IMR-90 (cell line): Measurements from ENCODE around the gene THPO. TPM values are rescaled to one million over a fixed set of nuclear protein-coding genes. Genes with fewer than 3 reads are reported as not detected.

Experiments
- ATAC-seq: fragments of 200-7000 bp; cut with Tn5 transposase; 2 replicates; pipeline ENCODE4 v1.9.1; 2020; ENCODE audit warnings: low read depth, mild to moderate bottlenecking, moderate library complexity
- BruUV-seq: library from RNA; stranded (reverse); fragments of 400-500 nt; replicated peaks from 2 replicates; lab custom pipeline; 2021; lab: Mats Ljungman, UMichigan
- CTCF ChIA-PET: fragments of 300-600 bp; formaldehyde crosslinking; extraction: SDS; loops from one replicate; lab custom pipeline; 2021; ENCODE audit warnings: antibody characterized with exemption; lab: Yijun Ruan, JAX
- POLR2A ChIA-PET: fragments of 300-600 bp; sonication (Branson Sonifier 250); formaldehyde crosslinking; loops from one replicate; lab custom pipeline; 2022; ENCODE audit warnings: antibody characterized with exemption; ENCODE audit not compliant: unreplicated experiment; lab: Charles Lee
- DNase-seq: peaks from one replicate; pipeline ENCODE4 v3.0.0; 2013
- H2AFZ ChIP-seq: replicated peaks from 2 replicates; pipeline ENCODE3; 2013; ENCODE audit warnings: low read length, mild to moderate bottlenecking; ENCODE audit not compliant: poor library complexity
- H2AK5ac ChIP-seq: 2 replicates; pipeline ENCODE4 v1.6.1; 2013; ENCODE audit warnings: low read depth, low read length, inconsistent platforms
- H2AK9ac ChIP-seq: replicated peaks from 2 replicates; pipeline ENCODE3; 2013; ENCODE audit warnings: mild to moderate bottlenecking, low read depth, low read length, moderate library complexity; ENCODE audit not compliant: poor library complexity
- H2BK120ac ChIP-seq: 2 replicates; pipeline ENCODE4 v1.6.1; 2013; ENCODE audit warnings: low read depth, low read length, inconsistent platforms
- H2BK15ac ChIP-seq: 3 replicates; pipeline ENCODE4 v1.6.1; 2013; ENCODE audit warnings: low read depth, low read length, inconsistent platforms
- H2BK20ac ChIP-seq: 2 replicates; pipeline ENCODE4 v1.6.1; 2013; ENCODE audit warnings: low read depth, mild to moderate bottlenecking, inconsistent platforms, low read length, moderate library complexity
- H2BK5ac ChIP-seq: 2 replicates; pipeline ENCODE4 v1.6.1; 2013; ENCODE audit warnings: mild to moderate bottlenecking, low read depth, low read length, inconsistent platforms; ENCODE audit not compliant: poor library complexity, severe bottlenecking
- H3K14ac ChIP-seq: replicated peaks from 2 replicates; pipeline ENCODE4 v1.6.1; 2013; ENCODE audit warnings: low read depth, low read length, inconsistent platforms
- H3K18ac ChIP-seq: 2 replicates; pipeline ENCODE4 v1.6.1; 2013; ENCODE audit warnings: low read depth, low read length, control low read depth
- H3K23ac ChIP-seq: 2 replicates; pipeline ENCODE4 v1.6.1; 2013; ENCODE audit warnings: low read depth, low read length, inconsistent platforms
- H3K27ac ChIP-seq: 2 replicates; pipeline ENCODE4 v1.5.1; 2013; ENCODE audit warnings: mild to moderate bottlenecking, control low read depth, low read length; ENCODE audit not compliant: insufficient read depth
- H3K27me3 ChIP-seq: 2 replicates; pipeline ENCODE4 v1.6.1; 2013; ENCODE audit warnings: low read length; ENCODE audit not compliant: control insufficient read depth, insufficient read depth
- H3K36me3 ChIP-seq: 2 replicates; pipeline ENCODE4 v1.6.1; 2013; ENCODE audit warnings: low read length, mixed read lengths; ENCODE audit not compliant: control insufficient read depth, insufficient read depth
- H3K4ac ChIP-seq: 2 replicates; pipeline ENCODE4 v1.6.1; 2013; ENCODE audit warnings: low read depth, low read length, inconsistent platforms
- H3K4me1 ChIP-seq: 2 replicates; pipeline ENCODE4 v1.6.1; 2013; ENCODE audit warnings: low read length, mixed read lengths; ENCODE audit not compliant: control insufficient read depth, insufficient read depth
- H3K4me2 ChIP-seq: 2 replicates; pipeline ENCODE4 v1.6.1; 2013; ENCODE audit warnings: low read depth, mild to moderate bottlenecking, control low read depth, low read length, moderate library complexity
- H3K4me3 ChIP-seq: 2 replicates; pipeline ENCODE4 v1.5.1; 2013; ENCODE audit warnings: low read depth, mild to moderate bottlenecking, control low read depth, low read length, moderate library complexity; ENCODE audit not compliant: insufficient read depth
- H3K56ac ChIP-seq: 2 replicates; pipeline ENCODE4 v1.6.1; 2013; ENCODE audit warnings: low read length, inconsistent platforms; ENCODE audit not compliant: insufficient read depth; ENCODE audit errors: extremely low read depth
- H3K79me1 ChIP-seq, 2 experiments: 2 replicates each; pipeline ENCODE4 v1.6.1; 2013; ENCODE audit warnings: low read length in 2 of 2, inconsistent platforms in 1 of 2, low read depth in 1 of 2
- H3K9ac ChIP-seq: 2 replicates; pipeline ENCODE4 v1.6.1; 2013; ENCODE audit warnings: low read depth, low read length, control low read depth
- H3K9me1 ChIP-seq: 2 replicates; pipeline ENCODE4 v1.6.1; 2013; ENCODE audit warnings: low read length, inconsistent platforms; ENCODE audit not compliant: insufficient read depth
- H3K9me3 ChIP-seq: 2 replicates; pipeline ENCODE4 v1.6.1; 2013; ENCODE audit warnings: low read length; ENCODE audit not compliant: control insufficient read depth, insufficient read depth
- H4K20me1 ChIP-seq: 2 replicates; pipeline ENCODE4 v1.6.1; 2013; ENCODE audit warnings: low read length, inconsistent platforms; ENCODE audit not compliant: insufficient read depth
- H4K5ac ChIP-seq: 2 replicates; pipeline ENCODE4 v1.6.1; 2013; ENCODE audit warnings: mild to moderate bottlenecking, low read depth, low read length, control low read depth
- H4K8ac ChIP-seq, 2 experiments: 2 replicates each; pipeline ENCODE4 v1.6.1; 2013; ENCODE audit warnings: low read depth in 2 of 2, low read length in 2 of 2, control low read depth in 1 of 2, inconsistent platforms in 1 of 2
- H4K91ac ChIP-seq: 2 replicates; pipeline ENCODE4 v1.6.1; 2013; ENCODE audit warnings: low read depth, low read length, inconsistent platforms; ENCODE audit not compliant: insufficient read depth
- CEBPB ChIP-seq: IDR thresholded peaks from 2 replicates; pipeline ENCODE4 v1.6.1; 2012; ENCODE audit warnings: low read depth, low read length, improper control_type of control experiment
- CHD1 ChIP-seq: IDR thresholded peaks from 2 replicates; pipeline ENCODE4 v1.6.1; 2012; ENCODE audit warnings: low read depth, low read length, improper control_type of control experiment
- ELK1 ChIP-seq: fragments of 150-350 bp; IDR thresholded peaks from 2 replicates; pipeline ENCODE4 v1.6.1; 2016; ENCODE audit warnings: low read depth, mild to moderate bottlenecking, low read length, moderate library complexity, borderline replicate concordance
- FOS ChIP-seq: fragments of 150-350 bp; IDR thresholded peaks from 2 replicates; pipeline ENCODE4 v1.6.1; 2016; ENCODE audit warnings: low read depth, low read length
- MAFK ChIP-seq: IDR thresholded peaks from 2 replicates; pipeline ENCODE4 v1.6.1; 2012; ENCODE audit warnings: low read depth, low read length, improper control_type of control experiment
- MAZ ChIP-seq: IDR thresholded peaks from 2 replicates; pipeline ENCODE4 v1.6.1; 2012; ENCODE audit warnings: low read depth, mild to moderate bottlenecking, low read length, improper control_type of control experiment, moderate library complexity, borderline replicate concordance
- MXI1 ChIP-seq: IDR thresholded peaks from 2 replicates; pipeline ENCODE4 v1.6.1; 2012; ENCODE audit warnings: low read depth, mild to moderate bottlenecking, low read length, moderate library complexity, borderline replicate concordance
- NFE2L2 ChIP-seq: fragments of 150-350 bp; IDR thresholded peaks from 2 replicates; pipeline ENCODE4 v1.6.1; 2016; ENCODE audit warnings: low read depth, mild to moderate bottlenecking, low read length
- POLR2A ChIP-seq: IDR thresholded peaks from 2 replicates; pipeline ENCODE4 v1.6.1; 2012; ENCODE audit warnings: mild to moderate bottlenecking, low read depth, low read length
- RAD21 ChIP-seq: IDR thresholded peaks from 2 replicates; pipeline ENCODE4 v1.6.1; 2012; ENCODE audit warnings: low read length, improper control_type of control experiment
- RCOR1 ChIP-seq: IDR thresholded peaks from 2 replicates; pipeline ENCODE4 v1.6.1; 2012; ENCODE audit warnings: mild to moderate bottlenecking, low read length, improper control_type of control experiment; ENCODE audit not compliant: insufficient replicate concordance
- SMC3 ChIP-seq: fragments of 150-350 bp; IDR thresholded peaks from 2 replicates; pipeline ENCODE4 v1.6.1; 2016; ENCODE audit warnings: low read depth, mild to moderate bottlenecking, antibody characterized with exemption, low read length, moderate library complexity
- WGBS, 2 experiments: methylation state at CpG; one replicate each; pipeline versions ENCODE4 v1.1.5 to v1.1.7; 2013; ENCODE audit warnings: missing lambda C conversion rate in 2 of 2; ENCODE audit not compliant: insufficient read length in 1 of 2; ENCODE audit errors: extremely low coverage in 2 of 2; 5-methylcytosine and 5-hydroxymethylcytosine counted together
- dilution Hi-C: fragments of 300-500 bp; cut with HindIII; formaldehyde crosslinking; loops from one replicate; pipeline ENCODE4 v1.14.3; 2018; ENCODE audit warnings: low sequenced_read_pairs; ENCODE audit not compliant: unreplicated experiment
- in situ Hi-C: fragments of 300-500 bp; cut with MboI; formaldehyde crosslinking; loops from 3 replicates; pipeline ENCODE4 v1.14.3; 2019; ENCODE audit warnings: low sequenced_read_pairs, inconsistent platforms, mixed read lengths
- intact Hi-C: fragments of 100-400 bp; cut with micrococcal nuclease; formaldehyde crosslinking; loops from 2 replicates; pipeline ENCODE4 v1.10.0; 2022
- polyA plus RNA-seq, 3 experiments: library from polyadenylated mRNA; depleted of rRNA; stranded (reverse); fragments of >200 nt; gene quantifications; 2 replicates each; pipeline ENCODE4 v1.2.3, GENCODE V29; 2012; ENCODE audit warnings: low replicate concordance in 1 of 3
- total RNA-seq: library from RNA; depleted of rRNA; stranded (reverse); fragments of >200 nt; gene quantifications from 2 replicates; pipeline ENCODE4 v1.2.3, GENCODE V29; 2012
- TF ChIP-seq, protein P1 (sequence below): conservative IDR thresholded peaks from 2 replicates; pipeline ENCODE4 v1.5.1; 2012; ENCODE audit warnings: mild to moderate bottlenecking, low read depth, low read length, improper control_type of control experiment

The THPO gene
- total and polyA plus RNA-seq, 2 of the 4 experiments (the other 2 are of a cell fraction) = not detected

DNA sequence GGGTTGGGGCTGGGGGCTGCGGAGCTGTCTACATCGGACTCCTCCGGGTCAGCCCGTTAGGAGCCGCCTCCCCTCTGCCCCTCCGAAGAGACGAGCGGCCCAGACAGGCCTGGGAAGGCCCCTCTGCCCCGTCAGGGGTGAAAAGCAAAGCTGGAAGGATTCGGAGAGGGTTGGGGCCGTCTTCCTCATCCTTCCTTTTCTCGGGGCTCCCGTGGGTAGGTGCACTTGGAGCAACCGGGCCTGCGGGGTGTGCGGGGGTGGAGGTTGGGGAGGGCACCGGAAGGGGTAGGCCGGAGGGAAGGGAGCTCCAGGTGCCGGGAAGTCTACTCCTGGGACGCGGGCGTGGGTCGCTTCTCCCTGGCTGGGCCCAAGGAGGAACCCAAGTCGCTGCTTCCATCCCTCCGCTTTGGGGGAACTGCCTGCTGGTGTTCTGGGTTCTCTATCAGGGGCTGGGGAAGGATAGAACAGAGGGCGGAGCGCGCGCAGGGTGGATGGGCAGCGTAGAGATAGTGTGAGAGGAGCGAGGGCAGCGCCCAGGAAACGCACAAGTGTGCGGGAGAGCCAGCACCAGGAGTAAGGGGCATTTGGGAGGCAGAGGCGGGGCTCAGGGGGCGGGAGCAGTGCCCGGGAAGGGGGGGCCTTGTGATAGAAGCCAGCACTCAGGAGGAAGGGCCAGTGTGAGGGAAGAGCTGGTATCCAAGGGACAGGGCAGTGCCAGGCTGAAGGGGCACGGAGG lies 15.9 kb downstream of the THPO start:
- Histone ChIP-seq H2BK20ac (no peak overlapping the region), H3K9ac (peak overlapping the region; percentile 89), H2AK5ac (peak overlapping the region; percentile 85), H2AK9ac (peak overlapping the region; percentile 96), H3K23ac (peak overlapping the region; percentile 92), H4K91ac (peak overlapping the region; percentile 80), H3K9me1 (peaks cover 10% of the 10 kb centered on the region; the same call in 1 of the 2 replicates), H3K18ac (peak overlapping the region; percentile 61), H2AFZ (peak overlapping the region; percentile 91), H3K79me1 (peaks cover 8 to 48% of the 10 kb centered on the region in 2 experiments), H3K27me3 (no peaks in the 10 kb centered on the region), H3K56ac (peak overlapping the region; percentile 81), H4K8ac (peak overlapping the region; percentile 7 to 74), H3K4me3 (peak overlapping the region; percentile 56), H3K27ac (peak overlapping the region; percentile 95), H2BK5ac (peak overlapping the region; percentile 93), H3K4me2 (peak overlapping the region; percentile 95), H3K4me1 (peaks cover 7% of the 10 kb centered on the region), H2BK15ac (no peak overlapping the region; the same call in 2 of the 3 replicates), H3K9me3 (no peaks in the 10 kb centered on the region), H3K36me3 (peaks cover 12% of the 10 kb centered on the region), H4K5ac (peak overlapping the region; percentile 65), H3K4ac (peak overlapping the region; percentile 86), H4K20me1 (peaks cover 10% of the 10 kb centered on the region), H2BK120ac (peak overlapping the region; percentile 46; the same call in 1 of the 2 replicates), H3K14ac (peak overlapping the region; percentile 76)
- intact Hi-C loops (loop anchor here (2.0 kb wide), 1 partner anchor 47 kb away; the partner anchor contains the start of gene EIF4G1), in situ Hi-C loops (no loop called here), dilution Hi-C loops (loop anchor here (25.0 kb wide), 1 partner anchor 175 kb away; no protein-coding TSS in a partner anchor)
- ChIA-PET POLR2A (interaction anchor here (0.6 kb wide), 2 partner anchors 188 to 537 kb away, joined by 3 to 7 read pairs; no protein-coding TSS in a partner anchor), CTCF (interaction anchor here (1.0 to 1.2 kb wide), 3 partner anchors 9 to 199 kb away, joined by 3 to 6 read pairs (median 3); partner anchors contain the start of gene EPHB3)
- ATAC-seq (peak; percentile 15), DNase-seq (peak; percentile 38)
- 1% methylated on average over 11 of the region's 38 CpGs; no CpG with 5 or more reads in 1 of the 2 experiments for WGBS, 2 experiments
- no TSS peak for BruUV-seq
- no peak for TF ChIP-seq SMC3
- TF ChIP-seq ELK1 = no peak
- TF ChIP-seq POLR2A = no peak; the same call in 1 of the 2 replicates
- TF ChIP-seq RAD21 = no peak
- TF ChIP-seq, protein P1, sequence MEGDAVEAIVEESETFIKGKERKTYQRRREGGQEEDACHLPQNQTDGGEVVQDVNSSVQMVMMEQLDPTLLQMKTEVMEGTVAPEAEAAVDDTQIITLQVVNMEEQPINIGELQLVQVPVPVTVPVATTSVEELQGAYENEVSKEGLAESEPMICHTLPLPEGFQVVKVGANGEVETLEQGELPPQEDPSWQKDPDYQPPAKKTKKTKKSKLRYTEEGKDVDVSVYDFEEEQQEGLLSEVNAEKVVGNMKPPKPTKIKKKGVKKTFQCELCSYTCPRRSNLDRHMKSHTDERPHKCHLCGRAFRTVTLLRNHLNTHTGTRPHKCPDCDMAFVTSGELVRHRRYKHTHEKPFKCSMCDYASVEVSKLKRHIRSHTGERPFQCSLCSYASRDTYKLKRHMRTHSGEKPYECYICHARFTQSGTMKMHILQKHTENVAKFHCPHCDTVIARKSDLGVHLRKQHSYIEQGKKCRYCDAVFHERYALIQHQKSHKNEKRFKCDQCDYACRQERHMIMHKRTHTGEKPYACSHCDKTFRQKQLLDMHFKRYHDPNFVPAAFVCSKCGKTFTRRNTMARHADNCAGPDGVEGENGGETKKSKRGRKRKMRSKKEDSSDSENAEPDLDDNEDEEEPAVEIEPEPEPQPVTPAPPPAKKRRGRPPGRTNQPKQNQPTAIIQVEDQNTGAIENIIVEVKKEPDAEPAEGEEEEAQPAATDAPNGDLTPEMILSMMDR = no peak
- TF ChIP-seq MAZ = 0 out of 2 replicates have a peak, but pooled peaks have one; percentile 13
- TF ChIP-seq MAFK = no peak
- TF ChIP-seq NFE2L2 = no peak
- no peak for TF ChIP-seq FOS
- TF ChIP-seq CEBPB = no peak
- no peak for TF ChIP-seq MXI1
- TF ChIP-seq RCOR1 = no peak
- TF ChIP-seq CHD1 = 0 out of 2 replicates have a peak, but pooled peaks have one; percentile 41
